ENCODE data around the gene CDH2. TPM values are rescaled to one million over a fixed set of nuclear protein-coding genes. Genes with fewer than 3 reads are reported as not detected.

The CDH2 gene
- polyA plus RNA-seq, 1 donor from 2014 or later = 199 TPM

DNA sequence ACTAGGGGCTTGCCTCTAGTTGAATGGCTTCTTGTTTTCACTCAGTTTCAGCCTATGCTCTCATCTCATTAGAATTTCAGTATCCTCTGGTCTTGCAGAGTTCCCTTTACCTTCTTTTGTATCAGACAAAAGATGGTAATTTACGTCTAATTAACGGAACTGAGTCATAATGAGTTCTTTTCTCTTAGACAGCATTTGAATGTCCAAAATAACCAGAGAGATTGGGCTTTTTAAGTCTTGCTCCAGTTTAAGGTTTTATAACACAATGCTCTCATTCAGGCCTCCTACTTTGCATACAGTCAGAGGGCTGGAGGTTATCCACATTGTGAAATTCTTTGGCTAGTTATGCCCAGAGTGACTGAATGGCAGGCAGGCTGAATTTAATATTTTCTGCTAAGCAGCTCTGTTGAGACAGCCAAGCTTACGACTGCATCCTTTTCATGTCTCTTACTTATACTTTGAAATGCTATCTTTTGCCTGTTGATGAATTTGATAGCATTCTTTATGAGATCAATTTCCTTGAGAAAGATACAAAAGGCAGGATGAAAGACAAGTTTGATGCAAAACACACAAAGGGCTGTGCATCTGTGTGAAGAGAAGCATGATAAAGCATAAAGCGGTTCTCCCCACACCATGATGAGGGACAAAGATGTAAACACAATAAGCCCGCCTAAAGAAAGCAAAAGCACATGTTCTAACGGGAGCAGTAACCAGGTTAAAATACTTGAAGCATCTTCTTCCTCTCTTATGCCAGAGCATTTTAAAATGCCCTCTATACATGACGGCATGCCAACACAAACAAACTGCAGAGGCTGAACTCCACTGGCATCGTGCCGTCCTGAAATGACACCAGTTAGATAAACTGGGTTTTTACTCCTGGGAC lies 90.0 kb downstream of the CDH2 start:
- Histone ChIP-seq H3K36me3 (ENCODE audit: insufficient read depth, low read length) (no peaks in the 10 kb centered on the region), H3K9me2 (ENCODE audit: insufficient read depth, low read length) (no peaks in the 10 kb centered on the region), H2AFZ (ENCODE audit: low read depth, low read length) (no peak overlapping the region), H3K4me2 (ENCODE audit: low read length) (peak overlapping the region; percentile 39), H3K4me3 (ENCODE audit: low read length) (peak overlapping the region; percentile 48), H3K9ac (ENCODE audit: low read length) (peak overlapping the region; percentile 34), H3K9me3 (ENCODE audit: low read length) (no peaks in the 10 kb centered on the region), H3K27ac (ENCODE audit: low read length) (peak overlapping the region; percentile 44), H3F3A (ENCODE audit: insufficient read depth, low read length, poor library complexity, severe bottlenecking) (peaks cover 5% of the 10 kb centered on the region), H3K27me3 (ENCODE audit: insufficient read depth, low read depth, low read length) (no peaks in the 10 kb centered on the region), H4K20me1 (ENCODE audit: insufficient read depth) (peaks cover 4% of the 10 kb centered on the region), H3K79me2 (replicated peaks; ENCODE audit: insufficient read depth, low read length) (peaks cover 92% of the 10 kb centered on the region)
- TF ChIP-seq POLR2AphosphoS5 (IDR thresholded peaks at IDR 0.05) (no peak), SMC3 (conservative IDR thresholded peaks at IDR 0.05; ENCODE audit: poor library complexity) (no peak), EZH2 (IDR thresholded peaks at IDR 0.05; ENCODE audit: borderline replicate concordance, insufficient read depth, low read length, poor library complexity, severe bottlenecking) (no peak), EP300 (conservative IDR thresholded peaks at IDR 0.05; ENCODE audit: poor library complexity, severe bottlenecking) (no peak), MXI1 (conservative IDR thresholded peaks at IDR 0.05; ENCODE audit: poor library complexity, severe bottlenecking) (no peak), CTCF (IDR thresholded peaks at IDR 0.05; ENCODE audit: poor library complexity, severe bottlenecking) (no peak), TAF1 (IDR thresholded peaks at IDR 0.05; ENCODE audit: low read depth) (no peak), RAD21 (conservative IDR thresholded peaks at IDR 0.05) (no peak)
- TF ChIP-seq, protein P1, sequence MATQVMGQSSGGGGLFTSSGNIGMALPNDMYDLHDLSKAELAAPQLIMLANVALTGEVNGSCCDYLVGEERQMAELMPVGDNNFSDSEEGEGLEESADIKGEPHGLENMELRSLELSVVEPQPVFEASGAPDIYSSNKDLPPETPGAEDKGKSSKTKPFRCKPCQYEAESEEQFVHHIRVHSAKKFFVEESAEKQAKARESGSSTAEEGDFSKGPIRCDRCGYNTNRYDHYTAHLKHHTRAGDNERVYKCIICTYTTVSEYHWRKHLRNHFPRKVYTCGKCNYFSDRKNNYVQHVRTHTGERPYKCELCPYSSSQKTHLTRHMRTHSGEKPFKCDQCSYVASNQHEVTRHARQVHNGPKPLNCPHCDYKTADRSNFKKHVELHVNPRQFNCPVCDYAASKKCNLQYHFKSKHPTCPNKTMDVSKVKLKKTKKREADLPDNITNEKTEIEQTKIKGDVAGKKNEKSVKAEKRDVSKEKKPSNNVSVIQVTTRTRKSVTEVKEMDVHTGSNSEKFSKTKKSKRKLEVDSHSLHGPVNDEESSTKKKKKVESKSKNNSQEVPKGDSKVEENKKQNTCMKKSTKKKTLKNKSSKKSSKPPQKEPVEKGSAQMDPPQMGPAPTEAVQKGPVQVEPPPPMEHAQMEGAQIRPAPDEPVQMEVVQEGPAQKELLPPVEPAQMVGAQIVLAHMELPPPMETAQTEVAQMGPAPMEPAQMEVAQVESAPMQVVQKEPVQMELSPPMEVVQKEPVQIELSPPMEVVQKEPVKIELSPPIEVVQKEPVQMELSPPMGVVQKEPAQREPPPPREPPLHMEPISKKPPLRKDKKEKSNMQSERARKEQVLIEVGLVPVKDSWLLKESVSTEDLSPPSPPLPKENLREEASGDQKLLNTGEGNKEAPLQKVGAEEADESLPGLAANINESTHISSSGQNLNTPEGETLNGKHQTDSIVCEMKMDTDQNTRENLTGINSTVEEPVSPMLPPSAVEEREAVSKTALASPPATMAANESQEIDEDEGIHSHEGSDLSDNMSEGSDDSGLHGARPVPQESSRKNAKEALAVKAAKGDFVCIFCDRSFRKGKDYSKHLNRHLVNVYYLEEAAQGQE (IDR thresholded peaks at IDR 0.05; ENCODE audit: borderline replicate concordance) = no peak

GRCh38 chr18:28081516-28081915 lies 95.4 kb downstream of the CDH2 start:
- H3K9me2 ChIP-seq (ENCODE audit: insufficient read depth, low read length) = no peaks in the 10 kb centered on the region
- no peak overlapping the region for H2AFZ ChIP-seq (ENCODE audit: low read depth, low read length)
- H3F3A ChIP-seq (ENCODE audit: insufficient read depth, low read length, poor library complexity, severe bottlenecking) = no peaks in the 10 kb centered on the region
- no peak for TF ChIP-seq EP300 (conservative IDR thresholded peaks at IDR 0.05; ENCODE audit: poor library complexity, severe bottlenecking)
- TF ChIP-seq MXI1 (conservative IDR thresholded peaks at IDR 0.05; ENCODE audit: poor library complexity, severe bottlenecking) = no peak
- no peak for TF ChIP-seq EZH2 (IDR thresholded peaks at IDR 0.05; ENCODE audit: borderline replicate concordance, insufficient read depth, low read length, poor library complexity, severe bottlenecking)
- no peak for TF ChIP-seq CTCF (IDR thresholded peaks at IDR 0.05; ENCODE audit: poor library complexity, severe bottlenecking)
- no peak for TF ChIP-seq POLR2AphosphoS5 (IDR thresholded peaks at IDR 0.05)
- TF ChIP-seq, protein P1 (IDR thresholded peaks at IDR 0.05; ENCODE audit: borderline replicate concordance) = no peak
- TF ChIP-seq RAD21 (conservative IDR thresholded peaks at IDR 0.05) = no peak
- no peak for TF ChIP-seq TAF1 (IDR thresholded peaks at IDR 0.05; ENCODE audit: low read depth)
- no peak for TF ChIP-seq SMC3 (conservative IDR thresholded peaks at IDR 0.05; ENCODE audit: poor library complexity)
- H3K36me3 ChIP-seq (ENCODE audit: insufficient read depth, low read length) = no peaks in the 10 kb centered on the region
- H4K20me1 ChIP-seq (ENCODE audit: insufficient read depth) = peaks cover 12% of the 10 kb centered on the region
- no peaks in the 10 kb centered on the region for H3K27me3 ChIP-seq (ENCODE audit: insufficient read depth, low read depth, low read length)
- H3K4me2 ChIP-seq (ENCODE audit: low read length) = no peak overlapping the region
- no peak overlapping the region for H3K9ac ChIP-seq (ENCODE audit: low read length)
- no peak overlapping the region for H3K27ac ChIP-seq (ENCODE audit: low read length)
- no peaks in the 10 kb centered on the region for H3K9me3 ChIP-seq (ENCODE audit: low read length)
- H3K4me3 ChIP-seq (ENCODE audit: low read length) = no peak overlapping the region
- peaks cover 97% of the 10 kb centered on the region for H3K79me2 ChIP-seq (replicated peaks; ENCODE audit: insufficient read depth, low read length)
